H9 (cell line): ENCODE results near the gene ACYP1. TPM values are rescaled to one million over a fixed set of nuclear protein-coding genes. Genes with fewer than 3 reads are reported as not detected.

Source experiments
- DNase-seq: peaks from one replicate; pipeline ENCODE4 v3.0.0-alpha.2; 2017
- H2AFZ ChIP-seq: one replicate; pipeline ENCODE4 v1.6.1; 2013; ENCODE audit warnings: mild to moderate bottlenecking, low read length, control low read depth, moderate library complexity
- H2AK5ac ChIP-seq: 2 replicates; pipeline ENCODE4 v1.6.1; 2013; ENCODE audit warnings: low read length, control low read depth, mixed read lengths; ENCODE audit not compliant: insufficient read length
- H2BK120ac ChIP-seq: one replicate; pipeline ENCODE4 v1.6.1; 2013; ENCODE audit warnings: low read depth, mild to moderate bottlenecking, low read length, control low read depth, inconsistent platforms; ENCODE audit not compliant: poor library complexity, severe bottlenecking
- H2BK12ac ChIP-seq: 2 replicates; pipeline ENCODE4 v1.6.1; 2013; ENCODE audit warnings: low read length, control low read depth, mixed read lengths, low read depth; ENCODE audit not compliant: insufficient read length
- H2BK15ac ChIP-seq: 2 replicates; pipeline ENCODE4 v1.6.1; 2013; ENCODE audit warnings: low read depth, low read length, control low read depth
- H2BK20ac ChIP-seq: one replicate; pipeline ENCODE4 v1.6.1; 2013; ENCODE audit warnings: low read depth, mild to moderate bottlenecking, low read length, control low read depth, inconsistent platforms; ENCODE audit not compliant: poor library complexity, severe bottlenecking
- H2BK5ac ChIP-seq: 2 replicates; pipeline ENCODE4 v1.6.1; 2013; ENCODE audit warnings: low read length, control low read depth, mixed read lengths; ENCODE audit not compliant: insufficient read length
- H3K14ac ChIP-seq: 2 replicates; pipeline ENCODE4 v1.6.1; 2013; ENCODE audit warnings: low read length, control low read depth; ENCODE audit not compliant: insufficient read depth
- H3K18ac ChIP-seq: 2 replicates; pipeline ENCODE4 v1.6.1; 2013; ENCODE audit warnings: low read depth, mild to moderate bottlenecking, mixed read lengths, low read length, control low read depth; ENCODE audit not compliant: insufficient read length
- H3K23ac ChIP-seq: 2 replicates; pipeline ENCODE4 v1.6.1; 2013; ENCODE audit warnings: low read length, control low read depth, mixed read lengths, low read depth; ENCODE audit not compliant: insufficient read length
- H3K23me2 ChIP-seq: 2 replicates; pipeline ENCODE4 v1.6.1; 2013; ENCODE audit warnings: low read depth, mild to moderate bottlenecking, mixed read lengths, low read length, control low read depth; ENCODE audit not compliant: insufficient read length, poor library complexity, severe bottlenecking
- H3K27ac ChIP-seq: 2 replicates; pipeline ENCODE4 v1.5.1; 2013; ENCODE audit warnings: low read length, control low read depth, mixed read lengths, low read depth; ENCODE audit not compliant: insufficient read length
- H3K27me3 ChIP-seq: 2 replicates; pipeline ENCODE4 v1.6.1; 2013; ENCODE audit warnings: low read length, control low read depth, inconsistent platforms; ENCODE audit not compliant: insufficient read depth
- H3K4ac ChIP-seq: 2 replicates; pipeline ENCODE4 v1.6.1; 2013; ENCODE audit warnings: low read depth, mild to moderate bottlenecking, control low read depth, inconsistent platforms, low read length, moderate library complexity
- H3K4me1 ChIP-seq: 2 replicates; pipeline ENCODE4 v1.6.1; 2013; ENCODE audit warnings: low read length, control low read depth, inconsistent platforms; ENCODE audit not compliant: insufficient read depth
- H3K4me2 ChIP-seq: 2 replicates; pipeline ENCODE4 v1.6.1; 2013; ENCODE audit warnings: low read length, control low read depth, mixed read lengths; ENCODE audit not compliant: insufficient read length, insufficient read depth
- H3K56ac ChIP-seq: 2 replicates; pipeline ENCODE4 v1.6.1; 2013; ENCODE audit warnings: low read depth, mild to moderate bottlenecking, mixed read lengths, low read length, control low read depth; ENCODE audit not compliant: insufficient read length
- H3K79me1 ChIP-seq: 2 replicates; pipeline ENCODE4 v1.6.1; 2013; ENCODE audit warnings: low read depth, mild to moderate bottlenecking, moderate library complexity, low read length, control low read depth, inconsistent platforms; ENCODE audit not compliant: insufficient read depth, poor library complexity, severe bottlenecking
- H3K79me2 ChIP-seq: 2 replicates; pipeline ENCODE4 v1.6.1; 2013; ENCODE audit warnings: low read length, control low read depth, inconsistent platforms; ENCODE audit not compliant: insufficient read depth
- H3K9ac ChIP-seq: 2 replicates; pipeline ENCODE4 v1.6.1; 2013; ENCODE audit warnings: low read length, control low read depth, mixed read lengths; ENCODE audit not compliant: insufficient read length; ENCODE audit errors: extremely low read depth
- H3K9me3 ChIP-seq: one replicate; pipeline ENCODE4 v1.6.1; 2013; ENCODE audit warnings: low read depth, low read length, inconsistent platforms; ENCODE audit not compliant: control insufficient read depth
- H3T11ph ChIP-seq: one replicate; pipeline ENCODE4 v1.6.1; 2013; ENCODE audit warnings: mild to moderate bottlenecking, low read length, control low read depth, inconsistent platforms
- H4K20me1 ChIP-seq: one replicate; pipeline ENCODE4 v1.6.1; 2013; ENCODE audit not compliant: control insufficient read depth, insufficient read length, insufficient read depth
- H4K5ac ChIP-seq: 2 replicates; pipeline ENCODE4 v1.6.1; 2013; ENCODE audit warnings: low read depth, mild to moderate bottlenecking, mixed read lengths, low read length, control low read depth; ENCODE audit not compliant: insufficient read length
- H4K8ac ChIP-seq: replicated peaks from 2 replicates; pipeline ENCODE4 v1.6.1; 2013; ENCODE audit warnings: low read length, control low read depth, mixed read lengths, low read depth; ENCODE audit not compliant: insufficient read length
- H4K91ac ChIP-seq: 2 replicates; pipeline ENCODE4 v1.6.1; 2013; ENCODE audit warnings: low read depth, mild to moderate bottlenecking, moderate library complexity, mixed read lengths, low read length, control low read depth; ENCODE audit not compliant: insufficient read length
- H3K27ac Mint-ChIP-seq, 3 experiments: 2 replicates in 2 of 3; 3 replicates in 1 of 3; pipeline ENCODE4 v1.8.0; 2020 to 2021; ENCODE audit warnings: mixed read lengths in 3 of 3, mild to moderate bottlenecking in 1 of 3, moderate library complexity in 1 of 3
- H3K27me3 Mint-ChIP-seq: 2 replicates; pipeline ENCODE4 v1.8.0; 2021; ENCODE audit warnings: low read depth, mild to moderate bottlenecking, moderate library complexity, mixed read lengths
- H3K36me3 Mint-ChIP-seq, 3 experiments: 2 replicates in 2 of 3; 3 replicates in 1 of 3; pipeline ENCODE4 v1.8.0; 2020 to 2021; ENCODE audit warnings: low read depth in 3 of 3, mixed read lengths in 3 of 3; ENCODE audit not compliant: insufficient read depth in 1 of 3
- H3K4me1 Mint-ChIP-seq, 2 experiments: 2 replicates each; pipeline ENCODE4 v1.8.0; 2020; ENCODE audit warnings: mixed read lengths in 2 of 2
- H3K4me3 Mint-ChIP-seq, 2 experiments: 2 replicates in 1 of 2; 3 replicates in 1 of 2; pipeline ENCODE4 v1.8.0; 2020 to 2021; ENCODE audit warnings: mild to moderate bottlenecking in 2 of 2, mixed read lengths in 2 of 2, moderate library complexity in 1 of 2
- H3K9me3 Mint-ChIP-seq, 2 experiments: 2 replicates in 1 of 2; 3 replicates in 1 of 2; pipeline ENCODE4 v1.8.0; 2020; ENCODE audit warnings: mild to moderate bottlenecking in 2 of 2, mixed read lengths in 2 of 2, moderate library complexity in 1 of 2
- CTCF ChIP-seq: fragments of 200-600 bp; sonication (generic); conservative IDR thresholded peaks from 3 replicates; pipeline ENCODE4 v1.8.0; 2021; ENCODE audit warnings: antibody characterized with exemption, mild to moderate bottlenecking
- WGBS: extraction: QIAGEN DNeasy Blood & Tissue Kit; methylation state at CpG from one replicate; pipeline ENCODE4 v1.1.7; 2013; ENCODE audit warnings: missing lambda C conversion rate, low lambda C conversion rate, mixed read lengths; ENCODE audit not compliant: insufficient read length; ENCODE audit errors: extremely low coverage; 5-methylcytosine and 5-hydroxymethylcytosine counted together
- total RNA-seq: library from RNA; stranded (reverse); gene quantifications from 2 replicates; pipeline ENCODE4 v1.2.1, GENCODE V29; 2021

ACYP1 gene
- total RNA-seq, 1 experiment from 2014 or later: 18.9 TPM

- no peak overlapping the region for H4K8ac ChIP-seq
- peaks cover 11 to 66% (median 60%) of the 10 kb centered on the region in 3 experiments; a peak in 6 of 7 replicates for H3K36me3 Mint-ChIP-seq
Measured at GRCh38 chr14:75088153-75088552, 24.3 kb upstream of the ACYP1 start.

More at GRCh38 chr14:75088153-75088552, 24.3 kb upstream of the ACYP1 start:
- no peak for TF ChIP-seq CTCF
- no peaks in the 10 kb centered on the region for H3K4me1 ChIP-seq
- H3K4me2 ChIP-seq: no peak overlapping the region
- H3K27ac Mint-ChIP-seq: no peak overlapping the region
- H3K27me3 Mint-ChIP-seq: no peaks in the 10 kb centered on the region
- H2AK5ac ChIP-seq: no peak overlapping the region
- H3K23ac ChIP-seq: no peak overlapping the region
- H4K20me1 ChIP-seq: no peaks in the 10 kb centered on the region
- H3K14ac ChIP-seq: no peak overlapping the region
- no peak overlapping the region for H2BK12ac ChIP-seq
- no peaks in the 10 kb centered on the region for H3K9me3 ChIP-seq
- WGBS: no CpG with 5 or more reads among the region's 2 CpGs
- no peak overlapping the region for H2BK120ac ChIP-seq
- no peak overlapping the region for H3T11ph ChIP-seq
- H3K56ac ChIP-seq: no peak overlapping the region
- no peak overlapping the region for H3K9ac ChIP-seq
- H3K4me3 Mint-ChIP-seq: no peak overlapping the region
- no peaks in the 10 kb centered on the region for H3K79me2 ChIP-seq
- H3K27ac ChIP-seq: no peak overlapping the region
- H3K4me1 Mint-ChIP-seq: peaks cover 7 to 8% of the 10 kb centered on the region in 2 experiments
- H2BK20ac ChIP-seq: no peak overlapping the region
- no peaks in the 10 kb centered on the region for H3K79me1 ChIP-seq
- H3K18ac ChIP-seq: no peak overlapping the region
- no peaks in the 10 kb centered on the region for H3K23me2 ChIP-seq
- H2BK15ac ChIP-seq: no peak overlapping the region
- H3K27me3 ChIP-seq: no peaks in the 10 kb centered on the region
- no peak overlapping the region for H4K5ac ChIP-seq
- H3K4ac ChIP-seq: no peak overlapping the region
- no peak overlapping the region for H2BK5ac ChIP-seq
- H3K9me3 Mint-ChIP-seq: no peaks in the 10 kb centered on the region
- no peak for DNase-seq
- no peak overlapping the region for H2AFZ ChIP-seq
- H4K91ac ChIP-seq: no peak overlapping the region
